Measurements from ENCODE around the gene ROR1.

The ROR1 gene

DNA sequence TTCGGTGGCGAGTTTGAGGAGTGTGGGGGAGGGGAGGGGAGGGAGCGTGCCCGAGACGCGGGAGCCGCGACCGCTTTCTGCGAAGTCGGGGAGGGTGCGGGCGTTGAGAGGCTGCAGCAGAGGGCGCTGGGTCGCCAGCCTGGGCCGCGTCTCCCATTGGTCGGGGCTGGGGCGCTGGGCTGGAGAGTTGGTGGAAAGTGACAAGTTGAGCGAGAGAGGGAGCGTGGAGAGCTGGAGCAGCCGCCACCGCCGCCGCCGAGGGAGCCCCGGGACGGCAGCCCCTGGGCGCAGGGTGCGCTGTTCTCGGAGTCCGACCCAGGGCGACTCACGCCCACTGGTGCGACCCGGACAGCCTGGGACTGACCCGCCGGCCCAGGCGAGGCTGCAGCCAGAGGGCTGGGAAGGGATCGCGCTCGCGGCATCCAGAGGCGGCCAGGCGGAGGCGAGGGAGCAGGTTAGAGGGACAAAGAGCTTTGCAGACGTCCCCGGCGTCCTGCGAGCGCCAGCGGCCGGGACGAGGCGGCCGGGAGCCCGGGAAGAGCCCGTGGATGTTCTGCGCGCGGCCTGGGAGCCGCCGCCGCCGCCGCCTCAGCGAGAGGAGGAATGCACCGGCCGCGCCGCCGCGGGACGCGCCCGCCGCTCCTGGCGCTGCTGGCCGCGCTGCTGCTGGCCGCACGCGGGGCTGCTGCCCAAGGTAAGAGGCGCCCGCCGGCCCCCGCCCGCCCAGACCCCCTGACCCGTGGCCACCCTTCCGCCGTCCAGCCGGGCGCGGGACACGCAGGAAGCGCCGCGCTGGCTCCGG lies at the start of gene ROR1:
Gene ROR1, plus strand, starts transcription at position 203 of the 802 bp plus-strand sequence.
- DNase-seq: peak; percentile 68
- Mint-ChIP-seq H3K4me1 (peaks cover 11% of the 10 kb centered on the region), H3K36me3 (ENCODE audit: low read depth) (no peaks in the 10 kb centered on the region), H3K27me3 (peaks cover 48% of the 10 kb centered on the region), H3K9me3 (no peaks in the 10 kb centered on the region), H3K27ac (no peak within 1 kb of the TSS), H3K4me3 (peak within 1 kb of the TSS; percentile 78)
- peak; percentile 95 for ATAC-seq

GRCh38 chr1:63724375-63724899 lies 49.4 kb upstream of the ROR1 start:
- H3K4me1 Mint-ChIP-seq: no peaks in the 10 kb centered on the region
- H3K9me3 Mint-ChIP-seq: no peaks in the 10 kb centered on the region
- no peak for ATAC-seq
- no peak overlapping the region for H3K4me3 Mint-ChIP-seq
- H3K27ac Mint-ChIP-seq: no peak overlapping the region
- no peaks in the 10 kb centered on the region for H3K36me3 Mint-ChIP-seq (ENCODE audit: low read depth)
- DNase-seq: no peak
- no peaks in the 10 kb centered on the region for H3K27me3 Mint-ChIP-seq

DNA sequence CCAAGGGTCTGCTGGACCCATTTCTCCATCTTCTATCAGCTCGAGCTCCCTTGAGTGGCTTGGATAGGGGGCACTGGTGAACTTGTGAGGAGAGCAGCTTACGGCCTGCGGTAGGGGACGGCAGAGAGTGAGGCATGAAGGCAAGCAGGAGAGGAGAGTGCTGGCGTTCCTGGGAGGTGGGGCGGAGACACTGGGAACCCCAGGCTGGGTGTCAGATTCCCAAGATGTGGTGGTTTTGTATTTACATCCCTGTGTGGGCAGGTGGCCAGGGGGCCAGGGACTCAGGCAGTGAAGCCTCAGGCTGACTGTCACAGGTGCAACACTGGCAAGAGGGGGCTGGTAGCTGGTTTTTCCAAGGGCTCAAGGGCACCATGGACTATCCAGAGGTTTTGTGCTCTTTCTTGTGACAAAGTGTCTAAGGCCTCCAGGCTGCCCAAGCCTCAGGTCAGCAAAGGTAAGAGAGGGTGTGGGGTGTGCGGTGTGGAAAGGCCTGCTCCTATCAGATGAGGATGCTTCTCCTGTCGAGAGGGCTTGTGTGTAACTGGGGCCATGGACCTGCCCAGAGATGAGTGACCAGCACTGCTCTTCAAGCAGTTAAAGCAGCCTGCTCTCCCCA lies 45.1 kb upstream of the ROR1 start:
- H3K4me3 Mint-ChIP-seq: no peak overlapping the region
- DNase-seq (no peak), ATAC-seq (no peak)
- no peaks in the 10 kb centered on the region for H3K36me3 Mint-ChIP-seq (ENCODE audit: low read depth)
- no peaks in the 10 kb centered on the region for H3K27me3 Mint-ChIP-seq
- no peaks in the 10 kb centered on the region for H3K4me1 Mint-ChIP-seq
- H3K9me3 Mint-ChIP-seq: no peaks in the 10 kb centered on the region
- H3K27ac Mint-ChIP-seq: no peak overlapping the region

DNA sequence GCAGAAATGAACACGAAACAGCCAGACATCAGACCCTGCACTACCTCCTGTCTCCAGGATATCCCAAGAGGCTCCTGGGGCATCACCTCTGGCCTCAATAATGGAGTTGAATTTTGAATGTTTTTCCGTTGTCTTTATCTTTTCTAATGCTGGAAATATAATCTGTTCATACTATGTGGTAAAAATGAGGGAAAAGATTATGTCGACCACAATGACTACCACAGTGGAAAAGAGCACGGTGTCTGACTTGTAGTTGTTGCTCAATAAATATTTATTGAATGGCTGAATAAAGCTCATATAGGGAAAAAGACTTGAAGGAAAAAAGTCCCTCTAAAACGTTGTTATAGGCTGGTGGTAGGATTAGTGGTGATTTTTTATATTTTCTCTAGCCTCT lies 44.6 kb upstream of the ROR1 start:
- H3K9me3 Mint-ChIP-seq: peaks cover under 1% of the 10 kb centered on the region
- H3K4me1 Mint-ChIP-seq: no peaks in the 10 kb centered on the region
- no peak overlapping the region for H3K4me3 Mint-ChIP-seq
- H3K27ac Mint-ChIP-seq: no peak overlapping the region
- ATAC-seq (no peak), DNase-seq (no peak)
- H3K27me3 Mint-ChIP-seq: no peaks in the 10 kb centered on the region
- no peaks in the 10 kb centered on the region for H3K36me3 Mint-ChIP-seq (ENCODE audit: low read depth)

GRCh38 chr1:63730211-63730610 lies 43.6 kb upstream of the ROR1 start:
- H3K27ac Mint-ChIP-seq: no peak overlapping the region
- H3K9me3 Mint-ChIP-seq: peaks cover 7% of the 10 kb centered on the region
- ATAC-seq (no peak), DNase-seq (no peak)
- H3K36me3 Mint-ChIP-seq (ENCODE audit: low read depth): no peaks in the 10 kb centered on the region
- H3K4me1 Mint-ChIP-seq: no peaks in the 10 kb centered on the region
- H3K27me3 Mint-ChIP-seq: peaks cover under 1% of the 10 kb centered on the region
- H3K4me3 Mint-ChIP-seq: no peak overlapping the region

DNA sequence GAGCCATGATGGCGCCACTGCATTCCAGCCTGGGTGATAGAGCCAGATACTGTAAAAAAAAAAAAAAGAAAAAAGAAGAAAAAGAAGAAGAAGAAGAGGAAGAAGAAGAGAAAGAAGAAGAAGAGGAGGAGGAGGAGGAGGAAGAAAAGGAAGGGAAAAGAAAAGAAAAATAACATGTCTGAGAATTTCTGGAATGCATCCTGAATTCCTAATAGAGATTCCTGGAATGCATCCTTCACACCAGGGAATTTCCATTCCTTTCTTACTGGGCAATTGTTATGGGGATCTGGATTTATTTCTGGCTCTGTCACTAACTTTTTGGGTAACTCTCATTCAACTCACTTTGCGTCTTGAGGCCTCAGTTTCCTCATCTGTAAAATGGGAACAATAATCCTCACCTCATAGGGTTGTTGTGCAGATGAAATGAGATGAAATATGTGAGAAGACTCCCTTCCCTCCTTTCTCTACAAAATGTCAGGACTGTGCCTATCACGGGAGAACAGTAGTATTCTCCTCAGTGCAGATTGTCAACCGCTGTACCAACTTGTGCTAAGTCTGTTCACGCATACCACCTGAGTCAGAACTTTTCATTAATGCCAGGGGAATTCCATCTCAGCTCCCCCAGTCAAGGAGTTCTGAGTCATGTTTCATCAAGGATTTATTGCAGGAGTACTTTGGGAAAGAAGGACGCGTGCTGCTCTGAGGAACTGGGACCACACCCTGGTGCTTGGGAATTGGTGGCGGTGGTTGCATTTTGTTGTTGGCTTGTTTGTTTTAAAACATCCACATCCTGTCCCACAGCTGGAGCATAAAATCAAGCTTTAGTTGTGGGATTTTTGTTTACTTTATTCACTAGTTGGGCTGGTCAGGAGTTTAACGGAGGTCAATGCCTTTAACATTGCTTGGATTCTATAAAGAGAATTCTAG lies 42.4 kb upstream of the ROR1 start:
- no peak for DNase-seq

GRCh38 chr1:63732666-63733065 lies 41.2 kb upstream of the ROR1 start:
- H3K4me3 Mint-ChIP-seq: no peak overlapping the region
- H3K4me1 Mint-ChIP-seq: no peaks in the 10 kb centered on the region
- ATAC-seq: no peak
- H3K9me3 Mint-ChIP-seq: peaks cover 7% of the 10 kb centered on the region
- no peak for DNase-seq
- no peak overlapping the region for H3K27ac Mint-ChIP-seq
- no peaks in the 10 kb centered on the region for H3K36me3 Mint-ChIP-seq (ENCODE audit: low read depth)
- peaks cover 15% of the 10 kb centered on the region for H3K27me3 Mint-ChIP-seq

More for the DNA sequence above, 42.4 kb upstream of the ROR1 start:
- Mint-ChIP-seq H3K36me3 (ENCODE audit: low read depth) (no peaks in the 10 kb centered on the region), H3K9me3 (peaks cover 7% of the 10 kb centered on the region), H3K4me3 (no peak overlapping the region), H3K27me3 (peaks cover 7% of the 10 kb centered on the region), H3K4me1 (no peaks in the 10 kb centered on the region), H3K27ac (no peak overlapping the region)
- ATAC-seq: no peak

DNA sequence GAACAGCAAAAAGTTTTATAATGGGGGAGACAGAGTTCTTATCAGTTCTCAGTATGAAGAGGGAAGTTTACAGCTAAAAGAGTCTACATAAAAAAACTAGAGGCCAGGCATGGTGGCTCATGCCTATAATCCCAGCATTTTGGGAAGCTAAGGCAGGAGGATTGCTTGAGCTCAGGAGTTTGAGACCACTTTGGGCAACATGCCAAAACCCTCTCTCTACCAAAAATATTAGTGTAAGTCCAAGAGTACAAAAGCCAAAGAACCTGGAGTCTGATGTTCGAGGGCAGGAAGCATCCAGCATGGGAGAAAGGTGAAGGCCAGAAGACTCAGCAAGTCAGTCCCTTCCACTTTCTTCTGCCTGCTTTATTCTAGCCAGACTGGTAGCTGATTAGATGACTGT lies 35.0 kb upstream of the ROR1 start:
- no peak overlapping the region for H3K4me3 Mint-ChIP-seq

GRCh38 chr1:63739452-63739851 lies 34.4 kb upstream of the ROR1 start:
- peaks cover 5% of the 10 kb centered on the region for H3K4me1 Mint-ChIP-seq
- peaks cover 24% of the 10 kb centered on the region for H3K27me3 Mint-ChIP-seq
- no peak overlapping the region for H3K4me3 Mint-ChIP-seq
- no peak overlapping the region for H3K27ac Mint-ChIP-seq
- ATAC-seq: no peak
- DNase-seq: no peak
- H3K36me3 Mint-ChIP-seq (ENCODE audit: low read depth): no peaks in the 10 kb centered on the region
- H3K9me3 Mint-ChIP-seq: peaks cover 4% of the 10 kb centered on the region

More for the DNA sequence above, 35.0 kb upstream of the ROR1 start:
- no peak for ATAC-seq
- Mint-ChIP-seq H3K27ac (no peak overlapping the region), H3K4me1 (peaks cover 5% of the 10 kb centered on the region), H3K27me3 (peaks cover 24% of the 10 kb centered on the region), H3K36me3 (ENCODE audit: low read depth) (no peaks in the 10 kb centered on the region), H3K9me3 (peaks cover 7% of the 10 kb centered on the region)
- DNase-seq: no peak

DNA sequence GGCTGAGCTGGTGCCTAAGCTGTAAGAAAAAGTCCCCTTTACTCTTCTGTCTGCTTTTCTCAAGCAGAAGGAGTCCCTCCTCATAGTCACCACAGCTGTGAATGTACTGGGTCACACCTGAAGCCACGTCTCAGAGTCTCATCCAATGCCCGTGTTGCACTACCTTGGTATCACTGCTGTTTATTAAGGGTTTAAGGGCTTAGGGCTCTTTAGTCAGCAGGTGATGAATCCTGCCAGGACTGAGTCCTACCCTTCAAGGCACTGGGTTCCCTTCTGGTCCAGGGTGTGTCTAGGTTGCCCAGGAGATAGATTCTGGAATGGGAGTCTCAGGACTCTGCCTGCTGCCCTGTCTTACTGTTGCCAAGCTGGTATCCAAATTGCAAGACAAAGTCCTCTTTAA lies 33.4 kb upstream of the ROR1 start:
- peaks cover 5% of the 10 kb centered on the region for H3K4me1 Mint-ChIP-seq
- no peak overlapping the region for H3K27ac Mint-ChIP-seq
- no peak overlapping the region for H3K4me3 Mint-ChIP-seq
- H3K27me3 Mint-ChIP-seq: peaks cover 21% of the 10 kb centered on the region
- no peaks in the 10 kb centered on the region for H3K36me3 Mint-ChIP-seq (ENCODE audit: low read depth)
- H3K9me3 Mint-ChIP-seq: no peaks in the 10 kb centered on the region
- ATAC-seq (no peak), DNase-seq (no peak)

DNA sequence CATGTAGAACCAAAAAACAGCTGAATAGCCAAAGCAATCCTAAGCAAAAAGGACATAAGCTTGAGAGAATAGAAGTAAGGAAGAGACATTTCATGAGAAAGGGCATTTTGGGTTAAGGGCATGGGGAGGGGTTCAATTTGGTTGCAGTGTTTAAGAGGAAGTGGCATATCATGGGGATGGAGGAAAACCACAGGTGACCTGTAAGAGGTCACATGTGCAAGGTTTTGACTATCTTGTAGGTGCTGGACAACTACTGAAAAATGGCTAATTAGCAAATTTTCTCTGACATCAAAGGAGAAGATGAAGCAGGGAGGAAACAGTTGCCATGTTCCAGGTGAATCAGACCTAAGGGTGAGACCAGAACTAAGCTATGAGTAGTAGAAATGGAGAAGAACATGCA lies 31.3 kb upstream of the ROR1 start:
- no peak for ATAC-seq
- Mint-ChIP-seq H3K9me3 (no peaks in the 10 kb centered on the region), H3K27ac (no peak overlapping the region), H3K4me1 (peaks cover 8% of the 10 kb centered on the region), H3K4me3 (no peak overlapping the region), H3K36me3 (ENCODE audit: low read depth) (no peaks in the 10 kb centered on the region), H3K27me3 (peaks cover 10% of the 10 kb centered on the region)
- no peak for DNase-seq

GRCh38 chr1:63743781-63744180 lies 30.0 kb upstream of the ROR1 start:
- Mint-ChIP-seq H3K4me1 (peaks cover 8% of the 10 kb centered on the region), H3K27ac (no peak overlapping the region), H3K4me3 (no peak overlapping the region), H3K9me3 (no peaks in the 10 kb centered on the region), H3K36me3 (ENCODE audit: low read depth) (no peaks in the 10 kb centered on the region), H3K27me3 (peaks cover 10% of the 10 kb centered on the region)
- no peak for ATAC-seq
- DNase-seq: no peak

GRCh38 chr1:63746129-63746864 lies 27.5 kb upstream of the ROR1 start:
- DNase-seq: no peak
- ATAC-seq: peak; percentile 54
- Mint-ChIP-seq H3K27me3 (peaks cover 6% of the 10 kb centered on the region), H3K27ac (no peak overlapping the region), H3K4me3 (no peak overlapping the region), H3K9me3 (no peaks in the 10 kb centered on the region), H3K4me1 (peaks cover 8% of the 10 kb centered on the region), H3K36me3 (ENCODE audit: low read depth) (no peaks in the 10 kb centered on the region)

DNA sequence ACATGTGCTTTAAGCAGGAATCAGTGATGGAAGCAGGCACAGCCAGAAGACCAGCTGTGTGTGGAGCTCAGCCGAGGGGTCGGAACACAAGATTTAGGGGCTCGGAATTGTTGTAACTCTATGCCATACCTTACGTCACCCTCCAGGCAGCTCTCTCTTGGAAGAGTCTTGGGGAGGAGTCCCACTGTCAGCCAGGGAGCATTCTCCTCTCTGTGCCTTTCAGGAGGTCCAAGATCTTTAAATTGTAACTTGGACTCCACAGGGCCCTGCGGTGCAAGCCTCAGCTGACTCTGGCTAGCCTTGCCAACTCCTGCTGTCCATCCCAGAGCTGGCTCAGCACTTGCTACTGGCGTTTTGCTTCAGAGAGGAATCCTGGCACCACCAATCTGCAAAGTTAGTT lies 26.4 kb upstream of the ROR1 start:
- DNase-seq (no peak), ATAC-seq (no peak)
- Mint-ChIP-seq H3K36me3 (ENCODE audit: low read depth) (no peaks in the 10 kb centered on the region), H3K9me3 (no peaks in the 10 kb centered on the region), H3K4me1 (peaks cover 3% of the 10 kb centered on the region), H3K27me3 (peaks cover 2% of the 10 kb centered on the region), H3K4me3 (no peak overlapping the region), H3K27ac (no peak overlapping the region)
